IPS-NIHi11 (cell line): ENCODE results near the gene MT1F.

Source experiments
- DNase-seq: peaks from one replicate; pipeline ENCODE4 v3.0.0; 2012; ENCODE audit warnings: mixed read lengths, low spot score

MT1F gene

GRCh38 chr16:56700195-56700594 lies 42.4 kb downstream of the MT1F start:
- DNase-seq: no peak

DNA sequence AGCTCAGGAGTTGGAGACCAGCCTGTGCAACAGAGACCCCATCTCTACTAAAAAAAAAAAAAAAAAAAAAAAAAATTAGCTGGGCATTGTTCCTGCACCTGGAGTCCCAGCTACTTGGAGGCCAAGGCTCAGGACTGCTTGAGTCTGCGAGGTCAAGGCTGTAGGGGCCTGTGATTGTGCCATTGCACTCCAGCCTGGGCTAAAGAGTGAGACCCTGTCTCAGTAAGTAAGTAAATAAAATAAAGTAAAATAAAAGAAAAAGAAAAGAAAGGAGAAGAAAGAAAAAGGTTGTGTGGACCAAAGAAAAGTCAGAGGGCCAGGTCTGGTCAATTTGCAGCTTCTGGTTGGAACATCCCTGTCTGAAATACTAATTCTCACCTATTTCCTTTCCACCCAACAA lies 42.9 kb downstream of the MT1F start:
- DNase-seq: no peak

- DNase-seq: no peak
These were observed 43.8 kb downstream of the MT1F start for GRCh38 chr16:56701534-56701933.

- no peak for DNase-seq
These were observed 45.1 kb downstream of the MT1F start for GRCh38 chr16:56702836-56703235.
